HT-29 (cell line): ENCODE measurements around the gene SH3GL1. TPM values are rescaled to one million over a fixed set of nuclear protein-coding genes. Genes with fewer than 3 reads are reported as not detected.

Source experiments
- DNase-seq: peaks from one replicate; pipeline ENCODE4 v3.0.0-alpha.2; 2015; ENCODE audit warnings: low spot score
- total RNA-seq: library from RNA; depleted of rRNA; stranded (reverse); fragments of >200 nt; shearing (Covaris generic); gene quantifications from 2 replicates; pipeline ENCODE4 v1.2.3, GENCODE V29; 2014; rRNA removed

The SH3GL1 gene
- total RNA-seq = 43.5 and 55.5 TPM in 2 replicates

DNA sequence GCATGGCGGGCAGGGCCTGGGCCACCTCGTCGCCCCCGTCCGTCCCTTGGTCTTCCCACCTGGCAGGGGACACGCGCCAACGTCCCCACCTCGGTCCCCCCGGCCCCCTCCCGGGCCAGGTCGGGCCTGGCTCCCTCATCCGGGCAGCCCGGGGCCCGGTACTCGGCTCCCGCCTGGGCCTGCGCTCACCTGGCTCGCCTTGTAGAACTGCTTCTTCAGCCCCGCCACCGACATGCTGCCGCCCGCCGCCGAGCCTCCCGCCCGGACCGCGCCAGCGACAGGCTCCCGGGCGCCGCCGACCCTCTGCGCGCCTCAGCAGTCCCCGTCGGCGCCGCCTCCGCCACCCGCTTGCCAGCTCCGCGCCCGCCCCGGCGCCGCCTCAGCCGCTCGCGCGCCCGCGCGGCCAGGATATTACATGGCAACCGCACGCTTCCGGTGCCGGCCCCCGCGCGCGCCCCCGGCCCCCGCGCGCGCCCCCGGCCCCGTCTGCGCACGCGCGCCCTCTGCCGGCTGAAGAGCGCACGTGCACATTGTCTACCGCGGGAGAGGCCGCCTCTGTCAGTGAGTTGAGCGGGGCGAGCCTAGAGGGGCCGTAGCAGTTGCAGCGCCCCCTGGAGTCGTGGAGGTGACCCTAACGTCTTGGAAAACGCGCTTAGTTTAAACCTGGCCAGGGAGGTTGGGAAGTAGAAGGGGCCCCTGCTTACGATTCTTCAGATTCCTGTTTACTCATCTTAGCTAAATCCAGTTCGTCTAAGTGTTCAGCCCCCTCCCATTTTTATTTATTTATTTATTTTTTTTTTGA, at the start of gene SH3GL1:
Gene SH3GL1, minus strand, starts transcription at position 413 of the 802 bp plus-strand sequence. Its CDS starts 179 bp downstream, at position 234.
- DNase-seq = peak; percentile 85

DNA sequence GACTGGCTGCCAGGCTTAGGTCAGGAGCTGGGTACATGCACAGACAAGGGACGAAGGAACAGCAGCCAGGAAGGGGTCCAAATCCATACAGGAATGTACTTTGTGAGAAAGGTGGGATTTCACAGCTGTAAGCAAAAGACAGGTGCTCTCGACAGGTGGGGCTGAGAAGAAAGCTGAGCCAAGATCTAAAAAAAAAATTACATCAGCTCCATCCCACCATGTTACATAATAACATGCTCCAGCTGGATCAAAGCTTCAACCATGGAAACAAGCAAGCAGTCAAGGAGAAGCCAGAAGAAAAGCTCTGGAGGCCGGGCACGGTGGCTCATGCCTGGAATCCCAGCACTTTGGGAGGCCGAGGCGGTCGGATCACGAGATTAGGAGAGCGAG, 49.3 kb upstream of the SH3GL1 start:
- no peak for DNase-seq

DNA sequence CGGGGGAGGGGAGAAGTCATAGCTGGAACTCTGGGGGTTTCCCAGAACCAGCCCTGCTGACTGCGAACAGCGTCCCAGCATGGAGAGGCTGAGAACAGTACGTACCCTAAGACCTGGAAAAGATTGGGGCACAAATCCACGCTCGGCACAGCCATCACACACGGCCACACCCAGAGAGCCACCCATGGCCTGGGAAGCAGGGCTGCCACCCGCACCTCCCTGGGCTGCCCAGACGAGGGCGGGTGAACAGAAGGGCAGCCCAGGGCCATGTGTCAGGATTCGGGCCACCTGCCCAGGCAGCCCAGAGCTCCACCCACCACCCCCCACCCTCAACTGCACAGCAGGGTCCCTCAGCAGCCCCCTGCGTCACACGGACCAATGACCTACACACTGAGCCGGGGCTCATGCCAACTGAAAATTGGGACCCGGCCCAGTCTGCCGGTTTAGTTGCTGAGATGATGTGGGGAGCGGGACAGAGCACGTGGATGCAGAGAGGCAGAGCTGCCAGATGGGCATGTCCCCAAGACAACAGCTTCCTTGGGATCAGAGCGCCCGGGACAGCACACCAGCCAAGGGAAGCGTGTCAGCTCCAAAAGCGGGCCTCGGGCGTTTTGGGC, 48.8 kb upstream of the SH3GL1 start:
- DNase-seq = no peak

- no peak for DNase-seq
Measured at GRCh38 chr19:4448147-4448985, 48.0 kb upstream of the SH3GL1 start.

GRCh38 chr19:4447327-4448146, 47.2 kb upstream of the SH3GL1 start:
- no peak for DNase-seq

- no peak for DNase-seq
Measured at GRCh38 chr19:4446704-4447200, 46.4 kb upstream of the SH3GL1 start.

DNA sequence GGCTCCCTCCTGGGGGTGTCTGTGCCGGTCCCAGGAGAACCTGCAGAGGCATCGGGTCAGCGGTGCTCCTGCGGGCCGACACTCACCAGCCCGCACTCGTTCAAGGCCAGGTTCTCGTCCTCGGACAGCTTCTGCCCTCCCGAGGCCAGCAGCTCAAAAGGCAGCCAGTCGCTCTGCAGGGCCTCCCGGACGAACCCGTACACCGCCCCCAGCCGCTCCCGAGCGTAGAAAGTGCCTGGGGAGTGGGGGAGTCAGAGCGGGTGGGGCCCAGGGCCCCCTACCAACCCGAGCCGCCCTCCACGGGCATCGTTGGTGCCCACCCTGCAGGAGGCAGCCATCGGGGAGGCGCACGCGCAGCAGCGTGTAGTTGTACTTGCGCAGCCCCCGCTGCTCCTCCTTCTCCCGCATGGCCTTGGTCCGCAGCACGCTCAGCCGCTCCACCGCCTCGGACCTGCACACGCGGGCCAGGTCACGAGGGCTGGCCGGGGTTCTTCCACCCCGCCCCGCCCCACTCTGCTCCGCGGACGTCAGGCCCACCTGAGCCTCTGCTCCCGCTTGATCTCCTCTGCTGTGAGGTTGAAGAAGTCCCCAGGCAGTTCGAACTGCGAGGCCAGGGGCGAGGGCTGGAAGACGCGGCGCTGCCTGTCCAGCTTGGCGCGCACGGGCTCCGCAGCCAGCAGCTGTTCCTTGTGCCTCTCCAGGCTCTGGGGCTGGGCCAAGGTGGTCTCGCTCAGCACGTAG, 45.8 kb upstream of the SH3GL1 start:
- no peak for DNase-seq

DNA sequence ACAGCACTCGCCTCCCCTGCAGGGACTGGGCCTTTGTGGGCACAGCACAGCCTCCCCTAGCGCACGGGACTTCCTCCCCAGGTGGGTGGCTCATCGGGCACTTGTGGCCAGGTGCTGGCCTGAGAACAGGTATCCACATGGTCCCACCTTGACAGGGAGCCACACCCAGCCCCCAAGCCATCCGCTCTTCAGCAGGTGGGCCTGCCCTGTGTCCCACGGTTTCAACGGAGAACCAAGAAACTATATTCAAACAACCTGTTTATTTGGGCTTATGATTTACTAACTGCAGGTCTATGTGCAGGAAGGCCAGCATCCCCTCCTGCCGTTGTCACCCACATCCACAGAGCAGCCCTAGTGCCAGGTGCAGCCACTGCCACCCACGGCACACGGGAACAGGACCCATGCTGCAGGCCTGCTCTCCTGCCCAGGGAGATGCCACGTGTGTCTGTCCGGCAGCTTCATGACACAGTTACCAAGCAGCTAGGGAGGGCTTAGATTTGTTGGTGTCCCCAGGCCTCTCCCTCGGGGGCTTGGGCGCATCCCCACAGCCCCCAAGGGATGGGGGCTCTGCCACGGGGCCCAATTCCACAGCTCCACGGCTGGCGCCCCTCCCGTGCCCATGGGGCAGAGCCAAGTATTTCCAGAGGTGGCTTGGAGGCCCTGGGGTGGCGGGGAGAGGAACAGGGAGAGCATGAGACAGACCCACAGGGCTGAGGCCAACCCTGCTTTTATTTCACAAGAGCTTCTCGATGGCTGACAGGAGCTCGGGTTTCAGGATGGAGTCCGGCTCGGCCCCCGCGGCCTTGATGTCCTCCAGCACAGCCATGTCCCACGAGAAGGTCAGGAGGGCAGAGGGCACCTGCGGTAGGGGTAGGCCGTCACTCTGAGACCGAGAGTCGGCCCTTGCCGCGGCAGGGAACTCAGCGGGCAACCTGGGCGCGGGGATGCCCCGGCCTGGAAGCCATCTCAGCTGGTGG, 44.7 kb upstream of the SH3GL1 start:
- DNase-seq = no peak

- no peak for DNase-seq
Measured at GRCh38 chr19:4443966-4444764, 43.8 kb upstream of the SH3GL1 start.

- no peak for DNase-seq
Measured at GRCh38 chr19:4443188-4443587, 42.8 kb upstream of the SH3GL1 start.

GRCh38 chr19:4442819-4443146, 42.4 kb upstream of the SH3GL1 start:
- no peak for DNase-seq

GRCh38 chr19:4441994-4442818, 41.9 kb upstream of the SH3GL1 start:
- no peak for DNase-seq

DNA sequence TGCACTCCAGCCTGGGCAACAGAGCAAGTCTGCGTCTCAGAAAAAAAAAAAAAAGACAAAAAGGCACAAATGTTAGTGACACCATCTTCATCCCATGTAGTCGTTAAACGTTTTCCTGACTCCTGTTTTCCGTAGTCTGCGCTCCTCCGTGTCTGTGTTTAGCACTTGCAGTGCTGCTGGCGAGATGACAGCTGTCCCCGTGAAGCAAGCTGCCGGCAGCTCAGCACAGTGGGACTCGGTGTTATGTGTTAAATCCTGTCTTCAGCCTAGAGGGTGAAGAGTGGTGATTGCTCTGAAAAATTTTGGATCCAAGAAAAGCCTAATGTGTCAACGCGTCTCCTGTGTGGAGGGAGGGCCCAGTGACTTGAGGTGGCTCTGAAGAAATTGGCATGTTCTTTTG, 38.9 kb upstream of the SH3GL1 start:
- DNase-seq = no peak

- DNase-seq = no peak
Measured at GRCh38 chr19:4437103-4437502, 36.8 kb upstream of the SH3GL1 start.

DNA sequence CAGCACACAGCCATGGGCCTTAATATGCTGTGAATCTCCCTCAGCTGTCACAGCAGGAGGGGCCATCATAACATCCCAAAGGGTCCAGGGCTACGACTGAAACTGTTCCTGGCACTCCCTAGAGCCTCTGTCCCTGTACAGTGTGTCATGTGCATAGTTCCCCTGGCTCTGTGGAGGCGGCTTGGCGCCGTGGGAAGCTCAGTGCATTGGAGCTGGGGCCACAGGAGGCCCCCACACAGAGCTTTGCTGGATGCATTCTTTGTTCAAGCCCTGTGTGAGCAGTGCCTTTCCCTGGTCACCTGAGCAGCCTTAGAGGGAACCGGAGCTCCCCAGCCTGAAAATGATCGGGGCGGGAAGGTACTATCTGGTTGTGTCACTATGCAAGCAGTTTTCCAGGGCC, 35.9 kb upstream of the SH3GL1 start:
- no peak for DNase-seq

DNA sequence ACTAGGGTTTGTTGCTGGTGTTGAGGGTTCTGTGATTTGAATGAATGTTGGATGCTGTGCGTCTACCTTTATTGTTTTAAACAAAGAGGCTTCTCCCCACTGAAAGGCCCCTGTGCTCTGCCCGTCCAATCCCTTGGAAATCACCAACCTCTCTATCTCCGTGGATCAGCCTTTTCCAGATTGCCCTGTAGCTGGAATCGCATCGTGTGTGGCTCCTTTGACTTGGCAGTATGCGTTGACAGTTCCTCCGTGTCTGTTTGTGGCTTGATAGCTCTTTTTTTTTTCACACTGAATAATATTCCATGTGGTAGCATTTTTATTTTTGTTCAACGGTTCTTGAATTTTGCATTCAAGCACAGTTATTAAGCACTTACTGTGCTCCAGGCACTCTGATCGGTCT, 34.0 kb upstream of the SH3GL1 start:
- DNase-seq = no peak

- no peak for DNase-seq
Measured at GRCh38 chr19:4432918-4433506, 32.7 kb upstream of the SH3GL1 start.
